ENCODE measurements around the gene GRID2.

Gene GRID2

DNA sequence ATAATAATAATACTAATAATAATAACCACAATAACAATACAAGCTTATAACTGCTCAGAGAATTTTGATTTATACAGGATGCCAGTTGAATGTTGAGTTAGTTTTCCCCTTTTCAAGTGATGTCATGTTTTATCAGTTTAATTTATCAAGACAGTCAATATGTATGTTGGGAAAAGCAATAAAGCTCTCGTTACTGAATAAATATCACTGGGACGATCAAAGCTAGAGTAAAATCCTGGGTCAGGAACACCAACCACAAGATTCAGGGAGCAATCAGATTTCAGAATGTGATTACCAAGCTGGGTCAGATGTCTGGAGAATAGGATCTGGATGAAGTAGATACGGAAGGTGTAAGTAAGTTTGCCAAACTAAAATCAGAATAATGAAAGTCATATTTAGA lies 179.6 kb downstream of the GRID2 start:
- DNase-seq (ENCODE audit: low read depth), result peak; percentile 76
- TF ChIP-seq, protein P1, sequence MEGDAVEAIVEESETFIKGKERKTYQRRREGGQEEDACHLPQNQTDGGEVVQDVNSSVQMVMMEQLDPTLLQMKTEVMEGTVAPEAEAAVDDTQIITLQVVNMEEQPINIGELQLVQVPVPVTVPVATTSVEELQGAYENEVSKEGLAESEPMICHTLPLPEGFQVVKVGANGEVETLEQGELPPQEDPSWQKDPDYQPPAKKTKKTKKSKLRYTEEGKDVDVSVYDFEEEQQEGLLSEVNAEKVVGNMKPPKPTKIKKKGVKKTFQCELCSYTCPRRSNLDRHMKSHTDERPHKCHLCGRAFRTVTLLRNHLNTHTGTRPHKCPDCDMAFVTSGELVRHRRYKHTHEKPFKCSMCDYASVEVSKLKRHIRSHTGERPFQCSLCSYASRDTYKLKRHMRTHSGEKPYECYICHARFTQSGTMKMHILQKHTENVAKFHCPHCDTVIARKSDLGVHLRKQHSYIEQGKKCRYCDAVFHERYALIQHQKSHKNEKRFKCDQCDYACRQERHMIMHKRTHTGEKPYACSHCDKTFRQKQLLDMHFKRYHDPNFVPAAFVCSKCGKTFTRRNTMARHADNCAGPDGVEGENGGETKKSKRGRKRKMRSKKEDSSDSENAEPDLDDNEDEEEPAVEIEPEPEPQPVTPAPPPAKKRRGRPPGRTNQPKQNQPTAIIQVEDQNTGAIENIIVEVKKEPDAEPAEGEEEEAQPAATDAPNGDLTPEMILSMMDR (IDR thresholded peaks at IDR 0.05; ENCODE audit: control insufficient read depth, extremely low read depth, insufficient read depth), result no peak
- H3K4me3 ChIP-seq (ENCODE audit: low read depth, low read length), result peak overlapping the region; percentile 8; the same call in 1 of the 2 replicates

DNA sequence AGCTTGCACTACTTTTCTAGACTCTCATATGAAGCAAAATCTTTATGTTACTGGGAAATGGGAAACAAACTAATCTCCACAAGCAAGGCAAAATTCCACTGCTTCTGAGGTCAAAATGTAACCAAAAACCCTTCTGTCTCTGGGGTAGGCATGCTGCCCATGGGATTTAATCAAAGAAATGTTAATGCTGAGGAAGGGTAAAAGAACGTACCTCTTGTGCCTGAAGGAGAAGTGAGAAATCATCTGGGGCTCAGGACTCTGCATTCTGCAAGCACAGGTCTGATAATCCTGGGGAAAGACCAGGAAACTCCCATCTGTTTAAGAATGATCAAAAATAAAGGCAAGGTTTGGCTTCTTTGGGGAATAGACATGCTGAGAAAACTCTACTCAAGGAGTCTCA lies 184.7 kb downstream of the GRID2 start:
- TF ChIP-seq, protein P1 (IDR thresholded peaks at IDR 0.05; ENCODE audit: control insufficient read depth, extremely low read depth, insufficient read depth), result no peak
- no peak overlapping the region for H3K4me3 ChIP-seq (ENCODE audit: low read depth, low read length)
- DNase-seq (ENCODE audit: low read depth), result no peak

DNA sequence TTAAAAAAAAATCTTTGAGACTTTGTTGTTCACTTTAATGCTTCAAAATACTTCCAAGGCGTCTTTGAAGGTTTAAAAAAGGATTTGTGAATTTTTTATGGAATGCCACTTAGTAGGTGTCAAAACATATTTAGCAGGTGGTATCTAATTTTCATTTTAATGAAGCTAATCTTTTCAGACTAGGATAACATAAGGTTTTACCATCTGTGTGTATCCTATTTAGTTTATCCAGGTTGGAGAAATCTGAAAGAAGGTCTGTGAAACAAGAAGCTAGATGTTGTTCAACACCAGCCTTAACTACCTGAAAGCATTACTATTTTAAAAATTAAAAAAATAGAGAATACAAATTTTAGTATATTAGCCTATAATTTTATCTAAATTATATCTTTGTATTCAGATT lies 193.4 kb downstream of the GRID2 start:
- TF ChIP-seq, protein P1 (IDR thresholded peaks at IDR 0.05; ENCODE audit: control insufficient read depth, extremely low read depth, insufficient read depth), result no peak
- DNase-seq (ENCODE audit: low read depth), result no peak
- no peak overlapping the region for H3K4me3 ChIP-seq (ENCODE audit: low read depth, low read length)

DNA sequence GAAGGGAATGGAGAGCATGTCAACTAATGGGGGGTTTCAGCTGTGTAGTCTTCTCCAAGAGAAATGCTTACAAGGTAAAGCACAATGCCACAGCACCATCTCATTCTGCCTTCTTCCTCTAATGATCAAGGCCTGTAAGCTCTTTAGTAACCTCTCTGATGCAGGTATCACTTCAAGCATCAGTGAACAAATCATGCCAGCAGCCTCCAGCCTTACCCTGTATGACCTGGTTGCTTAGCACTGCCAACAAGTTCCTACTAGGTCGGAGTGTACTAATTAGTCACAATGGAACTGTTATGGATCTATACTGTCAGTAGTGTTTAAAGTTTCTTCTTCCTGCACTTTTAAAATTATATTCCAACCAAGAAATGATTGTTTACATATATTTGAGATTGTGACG lies 197.7 kb downstream of the GRID2 start:
- TF ChIP-seq, protein P1 (IDR thresholded peaks at IDR 0.05; ENCODE audit: control insufficient read depth, extremely low read depth, insufficient read depth), result no peak
- no peak overlapping the region for H3K4me3 ChIP-seq (ENCODE audit: low read depth, low read length)
- DNase-seq (ENCODE audit: low read depth), result no peak

DNA sequence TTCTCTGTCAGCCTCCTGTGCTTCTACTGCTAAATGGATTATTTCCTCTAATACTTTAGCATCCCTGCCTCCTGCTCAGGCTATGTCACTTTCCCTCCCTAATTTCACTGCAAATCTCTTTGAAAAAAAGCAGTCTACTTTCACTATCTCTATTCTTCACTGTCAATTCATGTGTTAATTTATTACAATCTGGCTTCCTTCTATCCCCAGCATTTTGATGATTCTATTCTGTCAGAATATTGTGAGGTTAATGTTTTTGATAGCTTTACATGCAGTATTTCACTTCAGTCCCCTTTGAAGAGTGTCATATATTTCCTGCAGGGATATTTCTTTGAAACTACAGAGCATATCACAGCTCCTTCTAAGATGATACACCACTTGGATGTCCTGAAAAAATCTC lies 203.2 kb downstream of the GRID2 start:
- DNase-seq (ENCODE audit: low read depth), result no peak

DNA sequence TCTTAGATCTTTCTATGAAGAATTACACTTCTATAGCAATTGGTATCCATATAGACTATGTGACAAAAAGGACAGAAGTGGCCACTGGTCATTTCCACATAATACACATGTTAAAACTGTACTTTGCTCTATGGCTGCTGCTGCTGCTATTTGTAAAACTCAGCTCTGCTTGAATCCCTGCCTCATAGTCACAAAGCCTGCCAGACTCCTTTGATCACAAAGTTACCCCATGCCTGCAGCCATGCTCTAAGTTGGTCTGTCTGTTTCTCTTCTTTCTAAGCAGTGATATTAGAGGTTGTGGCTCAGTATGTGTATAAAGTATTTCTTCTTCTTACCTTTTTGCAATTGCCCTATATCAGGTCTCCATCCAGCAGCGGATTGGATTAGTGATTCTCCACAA lies 210.9 kb downstream of the GRID2 start:
- no peak overlapping the region for H3K4me3 ChIP-seq (ENCODE audit: low read depth, low read length)
- DNase-seq (ENCODE audit: low read depth), result no peak
- TF ChIP-seq, protein P1 (IDR thresholded peaks at IDR 0.05; ENCODE audit: control insufficient read depth, extremely low read depth, insufficient read depth), result no peak

More for the DNA sequence above, 203.2 kb downstream of the GRID2 start:
- H3K4me3 ChIP-seq (ENCODE audit: low read depth, low read length), result no peak overlapping the region
- TF ChIP-seq, protein P1 (IDR thresholded peaks at IDR 0.05; ENCODE audit: control insufficient read depth, extremely low read depth, insufficient read depth), result no peak

DNA sequence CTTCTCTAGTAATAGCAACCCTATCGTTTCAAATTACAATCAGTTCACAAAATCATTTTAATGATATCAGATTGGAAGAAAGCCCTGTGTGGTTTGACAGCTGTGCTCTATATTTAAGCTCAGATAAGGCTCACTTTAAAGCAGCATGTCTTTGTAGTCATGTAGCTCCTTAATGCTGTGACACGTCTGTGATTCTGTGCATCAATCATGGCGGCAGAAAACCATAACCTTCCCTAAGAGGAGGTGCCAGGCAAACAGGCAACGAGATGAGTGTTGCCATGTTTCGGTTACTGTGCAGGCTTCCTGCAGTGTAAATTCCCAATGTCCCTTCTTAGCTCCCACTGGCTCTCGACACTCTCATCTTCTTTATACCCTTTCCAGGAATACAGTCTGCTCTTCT lies 212.7 kb downstream of the GRID2 start:
- H3K4me3 ChIP-seq (ENCODE audit: low read depth, low read length), result no peak overlapping the region
- TF ChIP-seq, protein P1 (IDR thresholded peaks at IDR 0.05; ENCODE audit: control insufficient read depth, extremely low read depth, insufficient read depth), result no peak
- no peak for DNase-seq (ENCODE audit: low read depth)

Measured in LNCaP clone FGC (cell line).